GM19351 (cell line): ENCODE results near the gene HPSE2.
A peak's percentile ranks its signal among the peaks of the same experiment; 100 is the strongest.

ENCODE experiments used
- ATAC-seq: cut with Tn5 transposase; IDR thresholded peaks from one replicate; pipeline ENCODE4 v1.9.1; 2021; ENCODE audit warnings: mild to moderate bottlenecking, moderate library complexity; ENCODE audit not compliant: unreplicated experiment

HPSE2 gene

GRCh38 chr10:98696516-98696915 lies 539.1 kb downstream of the HPSE2 start:
- no peak for ATAC-seq

GRCh38 chr10:98694883-98695282 lies 540.8 kb downstream of the HPSE2 start:
- ATAC-seq, result no peak

DNA sequence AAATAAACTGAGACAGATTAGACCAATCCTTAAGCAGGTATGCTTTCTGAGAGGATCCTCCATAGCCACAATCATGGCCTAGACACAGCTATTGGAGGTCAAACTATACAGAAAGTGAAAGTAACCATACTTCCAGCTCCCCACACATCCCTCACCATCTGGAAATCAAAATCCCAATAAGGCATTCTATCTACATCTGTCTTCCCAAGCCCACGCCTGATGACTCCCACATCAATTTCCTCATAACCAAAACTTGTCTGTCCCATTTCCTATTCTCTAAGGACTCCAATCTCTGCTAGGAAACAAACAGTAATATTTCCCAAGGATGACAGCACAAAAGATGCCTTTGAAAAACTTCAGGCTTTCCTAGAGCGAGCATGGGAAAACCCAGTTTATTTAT lies 541.6 kb downstream of the HPSE2 start:
- ATAC-seq, result no peak

GRCh38 chr10:98687685-98688084 lies 548.0 kb downstream of the HPSE2 start:
- ATAC-seq, result no peak

DNA sequence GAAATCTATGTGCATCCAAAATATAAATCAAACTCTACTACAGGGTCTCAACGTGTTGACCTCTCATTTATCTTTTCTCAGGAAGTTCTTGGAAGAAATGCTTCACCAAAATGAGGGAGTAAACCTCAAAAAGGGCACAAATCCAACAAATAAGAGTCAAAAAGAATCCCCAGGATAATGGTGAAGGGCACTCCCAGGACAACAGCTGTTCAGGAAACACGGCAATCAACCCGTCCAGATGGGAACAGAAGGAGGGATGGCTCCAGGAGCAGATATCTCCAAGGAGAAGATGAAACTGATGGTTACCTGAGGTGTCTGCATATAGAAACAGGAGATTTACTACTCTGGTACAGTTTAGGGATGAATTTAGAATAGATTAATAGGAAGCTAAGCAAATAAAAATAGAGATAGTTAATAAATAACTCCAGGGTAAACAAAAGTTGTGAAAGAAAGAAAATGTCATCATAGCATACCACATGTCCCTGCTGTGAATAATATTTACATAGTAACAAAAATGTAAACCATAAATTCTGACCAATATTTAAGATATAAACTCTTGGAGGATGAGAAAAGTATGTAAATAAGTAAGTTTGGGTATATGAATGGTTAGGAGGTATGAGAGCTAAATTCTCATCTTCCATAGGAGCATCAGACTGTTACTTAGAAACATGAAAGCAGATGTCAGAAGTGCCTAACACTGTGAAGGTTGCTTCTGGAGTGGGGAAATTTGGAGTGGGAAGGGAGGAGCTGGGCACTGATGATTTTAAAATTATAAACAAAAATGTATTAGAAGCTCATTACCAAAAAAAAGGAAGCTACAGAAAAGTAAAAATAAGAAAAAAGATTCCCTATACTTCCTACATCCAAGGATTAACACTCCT lies 551.4 kb downstream of the HPSE2 start:
- no peak for ATAC-seq

- no peak for ATAC-seq
Observed at GRCh38 chr10:98676895-98677294, 558.8 kb downstream of the HPSE2 start.

- ATAC-seq, result no peak
Observed at GRCh38 chr10:98675902-98676301, 559.8 kb downstream of the HPSE2 start.

DNA sequence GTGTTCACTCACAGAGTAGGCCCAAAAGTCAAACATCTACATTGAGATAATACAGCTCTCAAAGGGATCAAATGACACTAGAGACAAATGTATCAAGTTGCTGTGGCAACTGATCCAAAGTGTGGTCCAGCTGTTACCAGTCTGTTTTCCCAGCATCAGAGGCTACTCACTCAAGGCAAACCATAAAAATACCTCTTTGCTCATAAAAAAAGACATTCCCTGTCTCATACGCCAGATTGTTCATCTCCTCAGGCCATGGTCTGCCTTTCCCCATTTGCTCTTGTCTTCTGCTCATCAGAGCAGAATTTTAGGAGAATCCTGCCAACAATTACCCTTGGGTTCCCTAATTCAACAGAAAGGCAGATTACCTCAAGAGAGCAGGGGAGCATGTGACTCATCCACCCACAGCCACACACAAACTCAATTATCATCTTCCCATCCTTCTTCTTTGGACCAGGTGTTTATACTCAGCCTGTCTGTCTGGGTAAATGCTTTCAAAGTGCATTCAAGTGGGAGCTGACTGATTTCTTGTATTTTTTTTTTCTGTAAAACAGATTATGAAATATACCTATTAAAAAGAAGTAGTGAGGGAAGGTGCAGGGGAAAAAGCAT lies 562.4 kb downstream of the HPSE2 start:
- no peak for ATAC-seq

DNA sequence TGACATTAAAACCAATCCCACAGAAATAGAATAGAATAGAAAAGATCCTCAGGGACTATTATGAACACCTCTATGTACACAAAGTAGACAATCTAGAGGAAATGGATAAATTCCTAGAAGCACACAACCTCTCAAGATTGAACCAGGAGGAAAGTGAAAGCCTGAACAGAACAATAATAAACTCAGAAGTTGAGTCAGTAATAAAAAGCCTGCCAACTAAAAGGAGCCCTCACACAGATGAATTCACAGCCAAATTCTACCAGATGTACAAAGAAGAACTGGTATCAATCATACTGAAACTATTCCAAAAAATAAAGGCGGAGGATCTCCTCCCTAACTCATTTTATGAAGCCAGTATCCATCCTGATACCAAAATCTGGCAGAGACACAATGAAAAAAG lies 568.6 kb downstream of the HPSE2 start:
- no peak for ATAC-seq

DNA sequence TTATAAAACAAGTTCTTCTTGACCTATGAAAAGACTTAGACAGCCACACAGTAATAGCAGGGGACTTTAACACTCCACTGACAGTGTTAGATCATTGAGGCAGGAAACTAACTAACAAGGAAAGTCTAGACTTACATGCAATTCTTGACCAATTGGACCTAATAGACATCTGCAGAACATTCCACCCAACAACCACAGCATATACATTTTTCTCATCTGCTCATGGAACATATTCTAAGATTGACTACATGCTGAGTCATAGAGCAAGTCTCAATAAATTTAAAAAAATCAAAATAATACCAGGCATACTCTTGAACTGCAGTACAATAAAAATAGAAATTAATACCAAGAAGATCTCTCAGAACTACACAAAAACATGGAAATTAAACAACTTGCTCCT lies 569.4 kb downstream of the HPSE2 start:
- ATAC-seq, result no peak

- ATAC-seq, result peak; percentile 90
Observed at GRCh38 chr10:98664329-98665042, 571.2 kb downstream of the HPSE2 start.

GRCh38 chr10:98659951-98660350 lies 575.7 kb downstream of the HPSE2 start:
- ATAC-seq, result no peak

DNA sequence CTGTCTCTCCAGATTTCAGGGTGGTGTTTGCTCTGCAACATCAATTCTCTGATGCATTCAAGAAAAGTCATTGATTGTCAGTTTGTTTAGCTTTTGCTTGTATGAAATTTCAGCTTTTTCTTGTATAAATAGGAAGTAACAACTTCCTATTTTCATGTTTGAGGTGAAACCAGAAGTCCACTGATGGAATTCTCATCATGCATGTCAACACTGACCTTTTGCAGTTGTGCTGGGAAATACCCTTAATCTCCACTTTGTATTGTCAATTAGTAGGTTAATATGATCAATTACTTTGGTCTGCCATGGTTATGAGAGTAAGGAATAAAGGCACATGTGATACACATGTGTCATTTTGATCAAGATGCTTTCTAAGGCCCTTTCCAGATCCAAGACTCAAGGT lies 580.2 kb downstream of the HPSE2 start:
- ATAC-seq, result no peak

GRCh38 chr10:98649170-98649569 lies 586.5 kb downstream of the HPSE2 start:
- peak; percentile 50 for ATAC-seq

DNA sequence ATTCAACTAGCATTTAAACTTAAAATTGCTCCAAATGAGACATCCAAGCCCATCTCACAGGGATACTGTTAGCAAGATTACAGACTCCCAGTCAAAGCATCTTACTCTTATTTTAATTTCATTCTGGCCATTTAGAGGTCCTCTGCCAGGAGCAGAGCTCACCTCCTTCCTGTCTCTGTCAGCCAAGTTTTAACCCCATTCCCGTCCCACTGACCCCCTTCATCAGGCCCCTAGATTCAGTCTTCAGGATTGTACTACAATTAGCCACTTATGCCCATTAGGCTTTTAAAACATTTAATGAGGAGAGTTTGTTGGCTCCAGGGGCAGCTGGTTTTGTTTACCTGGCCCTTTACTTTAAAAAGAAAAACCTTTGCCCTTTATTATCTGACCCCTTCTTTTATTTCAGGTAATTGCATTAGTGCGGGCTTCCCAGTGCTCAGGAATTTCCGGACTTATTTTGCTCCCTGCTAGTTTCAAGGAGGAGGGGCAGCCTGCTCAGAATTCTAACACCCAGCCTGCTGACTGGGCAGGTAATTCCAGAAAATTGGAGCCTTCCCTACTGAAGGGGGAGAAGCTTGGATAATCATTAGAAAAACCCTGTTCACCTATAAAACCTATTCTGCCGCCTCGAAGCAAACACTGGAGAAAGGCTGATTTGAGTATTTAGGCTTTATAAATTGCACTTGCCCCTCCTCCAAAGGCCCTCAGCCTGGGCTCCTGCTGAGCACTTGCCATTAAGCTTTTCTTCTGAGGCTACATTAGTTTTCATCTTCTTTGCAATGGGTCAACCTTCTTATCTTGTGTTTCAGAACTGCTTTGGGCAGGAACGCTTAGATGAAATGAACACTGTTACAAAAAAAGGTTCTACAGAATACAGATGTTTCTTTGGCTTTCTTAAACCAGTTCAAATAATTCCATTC lies 588.4 kb downstream of the HPSE2 start:
- ATAC-seq, result no peak

- ATAC-seq, result no peak
Observed at GRCh38 chr10:98644466-98644865, 591.2 kb downstream of the HPSE2 start.

DNA sequence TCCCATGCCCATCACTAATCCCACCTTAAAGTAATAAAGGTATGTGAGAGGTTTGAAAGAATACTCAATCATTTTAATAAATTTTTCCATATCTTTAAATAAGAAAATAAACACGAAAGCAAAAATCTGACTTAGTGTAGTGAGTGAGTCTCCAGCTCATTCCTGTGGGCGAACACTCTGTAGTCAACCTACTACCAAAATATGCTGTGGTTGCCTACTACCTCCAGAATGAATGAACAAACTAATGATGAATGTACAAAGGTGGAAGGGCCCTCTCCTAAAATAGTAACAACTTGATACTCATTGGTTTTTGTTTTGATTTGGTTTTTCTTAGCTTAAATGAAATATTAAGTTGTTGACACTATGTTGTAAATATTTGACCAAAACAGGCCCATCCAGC lies 593.4 kb downstream of the HPSE2 start:
- no peak for ATAC-seq

DNA sequence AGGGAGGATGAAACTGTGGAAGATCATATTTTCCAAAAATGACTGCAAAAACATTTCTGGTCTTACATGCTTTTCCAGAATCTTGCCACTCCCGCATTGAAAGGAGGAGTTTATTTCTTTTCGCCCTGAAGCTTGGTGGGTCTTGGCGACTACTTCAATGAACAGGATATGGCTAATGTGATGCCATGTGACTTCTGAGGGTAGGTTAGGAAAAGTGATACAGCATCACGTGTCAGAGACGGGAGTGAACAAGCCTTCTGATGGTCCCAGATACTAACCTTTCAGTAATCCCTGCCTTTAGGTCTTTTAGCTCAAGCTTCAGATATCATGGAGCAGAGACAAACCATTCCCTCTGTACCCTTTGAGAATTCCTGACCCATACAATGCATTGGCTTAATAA lies 596.7 kb downstream of the HPSE2 start:
- no peak for ATAC-seq

DNA sequence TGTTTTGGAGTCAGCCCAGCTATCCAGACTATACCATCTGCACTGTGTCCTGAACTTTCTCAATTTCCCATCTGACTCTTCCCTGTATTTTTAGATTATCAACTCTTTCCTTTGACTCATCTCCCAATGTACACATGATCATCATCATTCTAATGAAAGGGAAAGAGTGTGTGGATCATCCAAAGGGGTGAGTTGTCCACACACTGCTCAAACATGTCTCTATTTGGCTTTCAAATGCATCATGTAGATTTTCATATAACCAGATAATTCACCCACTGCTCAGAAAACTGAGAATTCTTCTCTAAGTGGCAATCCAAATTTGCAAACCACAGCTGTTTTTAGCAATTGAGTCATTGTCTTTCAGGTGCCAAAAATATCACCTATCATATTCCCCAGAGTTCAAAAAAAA lies 598.7 kb downstream of the HPSE2 start:
- peak; percentile 58 for ATAC-seq

DNA sequence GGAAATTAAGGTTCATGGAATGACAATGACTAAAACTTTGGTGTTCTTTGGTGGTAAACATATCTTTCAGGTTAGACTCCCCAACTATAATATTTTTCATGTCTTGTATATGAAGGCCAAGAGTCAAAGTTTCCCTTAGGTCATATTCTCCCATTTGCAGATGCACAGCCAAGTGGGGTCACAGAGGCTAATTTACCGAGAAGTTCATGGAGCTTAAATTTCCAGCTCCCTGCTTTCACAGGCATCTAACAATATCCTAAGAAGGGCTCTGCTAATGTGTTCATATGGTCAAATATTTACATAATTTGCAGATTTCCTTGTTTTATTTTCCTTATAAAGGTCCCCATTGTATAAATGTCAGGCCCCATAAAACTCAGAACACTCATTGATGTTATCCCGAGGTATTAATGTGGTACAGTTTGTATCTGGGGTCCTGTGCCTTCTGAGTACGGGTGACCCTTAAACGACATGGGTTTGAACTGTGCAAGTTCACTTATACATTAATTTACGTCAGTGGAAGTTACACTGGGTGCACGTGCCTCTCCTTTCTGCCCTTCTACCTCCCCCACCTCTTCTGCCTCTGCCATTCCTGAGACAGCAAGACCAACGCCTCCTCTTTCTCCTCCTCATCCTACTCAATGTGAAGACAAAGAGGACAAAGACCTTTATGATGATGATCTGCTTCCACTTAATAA lies 603.0 kb downstream of the HPSE2 start:
- no peak for ATAC-seq
